CD4-positive, alpha-beta T cell treated with Interferon gamma for 1 hour (primary cell): Measurements from ENCODE around the gene ABHD17A.

Source experiments
- DNase-seq: peaks from one replicate; pipeline ENCODE4 v3.0.0-alpha.2; 2020

ABHD17A gene

DNA sequence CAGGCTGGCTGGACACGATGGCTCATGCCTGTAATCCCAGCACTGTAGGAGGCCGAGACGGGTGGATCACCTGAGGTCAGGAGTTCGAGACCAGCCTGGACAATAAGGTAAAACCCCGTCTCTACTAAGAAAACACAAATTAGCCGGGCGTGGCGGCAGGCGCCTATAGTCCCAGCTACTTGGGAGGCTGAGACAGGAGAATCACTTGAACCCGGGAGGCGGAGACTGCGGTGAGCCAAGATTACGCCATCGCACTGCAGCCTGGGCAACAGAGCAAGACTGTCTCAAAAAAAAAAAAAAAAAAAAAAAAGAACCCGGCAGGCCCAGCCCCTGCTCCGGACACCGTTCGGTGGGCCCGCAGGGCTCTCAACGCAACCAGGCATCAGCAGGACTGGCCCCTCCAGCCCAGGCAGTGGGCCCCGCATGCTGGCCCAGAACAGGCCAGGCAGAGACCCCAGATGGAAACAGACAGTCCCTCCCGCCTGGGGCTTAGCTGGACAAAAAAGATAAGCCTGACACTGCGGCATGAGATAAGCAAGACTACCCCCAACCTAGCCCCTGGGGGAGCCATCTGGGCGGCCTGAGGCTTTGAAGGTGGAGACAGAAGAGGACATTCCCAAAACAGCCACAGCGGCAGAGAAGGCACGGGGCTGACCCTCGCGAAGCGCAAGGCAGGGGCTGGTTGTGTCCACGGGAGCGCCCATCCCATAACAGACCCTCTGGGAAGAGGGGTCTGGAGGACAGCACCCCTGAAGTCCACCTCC, 48.7 kb downstream of the ABHD17A start:
- DNase-seq, result no peak

DNA sequence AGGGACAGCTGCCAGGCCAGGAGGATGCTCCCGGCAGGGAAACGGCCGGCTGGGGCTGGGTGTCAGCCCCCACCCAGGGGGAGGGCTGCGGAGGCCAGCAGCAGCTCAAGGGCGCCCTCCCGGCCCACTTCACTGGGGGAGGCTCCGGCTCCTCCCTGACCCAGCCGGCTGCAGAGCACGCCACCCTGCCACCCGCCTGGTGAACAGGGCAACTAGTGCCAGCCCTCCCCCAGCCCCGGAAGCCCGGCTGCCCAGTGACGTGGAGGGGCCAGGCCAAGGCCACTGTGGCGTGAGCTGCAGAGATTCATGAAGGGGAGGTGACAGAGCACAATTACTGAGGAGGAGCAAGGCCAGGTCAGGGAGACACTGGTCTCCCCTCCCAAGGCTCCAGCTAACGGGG, 51.8 kb downstream of the ABHD17A start:
- no peak for DNase-seq

DNA sequence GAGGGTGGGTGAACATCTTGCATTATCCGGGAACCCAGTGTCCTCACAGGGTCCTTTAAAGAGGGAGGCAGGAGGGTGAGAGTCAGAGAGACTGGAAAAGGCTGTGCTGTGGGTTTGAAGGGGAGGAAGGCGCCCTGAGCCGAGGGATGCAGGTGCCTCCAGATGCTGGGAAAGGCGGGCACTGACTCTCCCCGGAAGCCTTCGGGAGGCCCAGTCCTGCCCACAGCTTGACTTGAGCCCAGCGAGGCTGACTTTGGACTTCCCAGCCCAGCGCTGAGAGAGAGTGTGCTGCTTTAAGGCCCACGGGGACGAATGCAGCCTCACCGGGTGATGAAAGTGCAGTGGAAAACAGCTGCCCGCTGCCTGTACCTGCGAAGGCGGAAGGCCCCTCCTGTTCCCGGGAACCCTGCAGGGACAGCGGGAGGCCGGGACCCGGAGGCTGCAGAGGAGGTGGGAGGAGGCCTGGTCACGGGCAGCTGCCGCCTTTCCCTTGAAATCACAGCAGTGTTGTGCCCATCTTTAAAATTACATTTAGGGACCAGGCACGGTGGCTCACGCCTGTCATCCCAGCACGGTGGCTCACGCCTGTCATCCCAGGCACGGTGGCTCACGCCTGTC, 53.1 kb downstream of the ABHD17A start:
- DNase-seq, result no peak

DNA sequence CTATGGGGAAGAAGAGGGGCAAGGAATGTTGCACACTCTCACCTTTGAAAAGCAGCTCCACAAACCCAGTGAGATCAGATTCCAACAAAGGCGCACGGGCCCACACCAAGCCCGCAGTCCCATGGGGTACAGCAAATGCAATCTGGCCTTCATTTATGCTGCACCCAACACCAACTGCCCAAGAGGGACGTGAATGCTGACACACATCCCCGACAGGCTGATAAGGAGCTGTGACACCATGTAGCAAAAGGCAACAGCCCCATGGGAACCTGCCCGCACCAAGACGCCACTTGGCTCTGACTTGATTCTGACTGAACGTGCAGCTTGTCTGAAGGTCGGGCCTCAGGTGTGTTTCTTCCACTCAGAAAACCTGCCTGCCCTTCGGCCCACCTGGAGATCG, 54.3 kb downstream of the ABHD17A start:
- DNase-seq, result no peak

DNA sequence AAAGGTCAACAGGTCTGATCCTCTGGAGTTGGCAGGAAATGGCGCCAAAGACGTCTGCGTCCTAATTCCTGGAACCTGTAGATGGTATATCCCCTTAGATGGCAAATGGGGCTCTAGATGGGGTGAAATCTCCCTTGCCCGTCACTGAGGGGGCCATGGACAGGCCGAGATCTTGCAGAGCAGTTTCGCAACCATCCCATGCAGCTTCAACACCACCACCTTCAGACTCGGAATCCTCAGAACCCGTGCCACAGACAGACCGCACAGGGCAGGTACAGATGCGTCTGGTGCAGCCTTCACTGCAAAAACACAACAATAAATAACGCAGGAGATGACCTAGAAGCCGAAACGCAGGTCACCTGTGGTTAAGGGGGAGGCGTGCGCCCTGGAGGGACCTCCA, 54.7 kb downstream of the ABHD17A start:
- no peak for DNase-seq

DNA sequence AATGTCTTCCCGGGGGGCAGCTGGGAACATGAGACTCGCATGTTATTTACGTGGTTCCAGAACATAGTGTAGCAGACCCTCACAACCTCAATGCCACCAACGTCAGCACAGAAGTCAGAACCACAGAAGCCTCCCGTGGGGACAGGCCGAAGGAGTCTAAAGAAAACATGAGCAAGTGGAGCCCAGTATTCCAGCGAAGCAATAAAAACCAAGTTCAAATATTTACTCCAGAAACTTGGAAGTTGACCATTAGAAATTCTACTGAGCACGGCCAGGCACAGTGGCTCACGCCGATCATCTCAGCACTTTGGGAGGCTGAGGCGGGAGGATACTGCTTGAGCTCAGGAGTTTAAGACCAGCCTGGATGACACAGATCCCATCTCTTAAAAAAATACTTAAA, 55.3 kb downstream of the ABHD17A start:
- no peak for DNase-seq

DNA sequence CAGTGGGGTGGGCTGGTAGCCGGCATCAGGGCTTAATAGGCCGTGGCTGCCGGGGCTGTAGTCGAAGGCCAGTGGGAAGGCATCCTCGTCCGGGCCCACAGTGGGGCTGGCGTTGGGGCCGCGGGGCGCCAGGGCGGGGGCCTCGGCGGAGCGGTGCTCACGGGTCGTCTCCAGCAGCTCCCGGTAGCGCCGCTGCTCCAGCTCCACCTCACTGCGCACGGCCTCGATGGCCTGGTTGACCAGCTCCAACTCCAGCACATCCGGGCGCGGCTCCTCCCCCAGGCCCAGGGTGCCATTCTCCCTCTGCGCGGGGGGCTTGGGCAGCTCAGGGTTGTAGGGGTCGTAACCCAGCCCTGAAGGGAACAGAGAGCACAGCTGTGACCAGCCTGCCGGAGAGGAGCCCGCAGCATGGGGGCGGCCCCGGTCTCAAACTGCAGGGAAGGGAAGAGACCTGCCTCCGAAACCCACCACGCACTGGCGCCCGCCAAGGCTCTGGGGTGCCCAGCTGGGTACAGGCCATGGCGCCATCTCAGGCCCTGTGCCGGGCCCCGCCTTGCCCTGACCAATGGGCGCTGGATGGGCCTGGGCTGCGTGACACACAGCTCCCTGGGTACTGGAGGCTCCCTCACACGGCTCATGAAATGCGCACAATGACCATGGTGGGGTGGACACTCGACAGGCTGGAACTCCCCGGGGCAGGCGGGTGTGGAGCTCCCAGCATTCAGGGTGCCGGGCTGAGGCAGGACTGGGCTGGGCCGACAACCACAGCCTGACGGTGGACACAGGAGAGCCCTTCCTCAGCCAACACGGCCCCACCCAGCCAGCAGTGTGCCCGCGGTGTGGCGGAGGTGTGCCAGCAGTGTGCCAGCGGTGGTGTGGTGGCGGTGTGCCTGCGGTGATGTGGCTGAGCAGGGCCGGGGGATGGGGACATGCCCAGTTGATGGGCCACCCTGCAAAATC, 56.7 kb downstream of the ABHD17A start:
- DNase-seq, result no peak

DNA sequence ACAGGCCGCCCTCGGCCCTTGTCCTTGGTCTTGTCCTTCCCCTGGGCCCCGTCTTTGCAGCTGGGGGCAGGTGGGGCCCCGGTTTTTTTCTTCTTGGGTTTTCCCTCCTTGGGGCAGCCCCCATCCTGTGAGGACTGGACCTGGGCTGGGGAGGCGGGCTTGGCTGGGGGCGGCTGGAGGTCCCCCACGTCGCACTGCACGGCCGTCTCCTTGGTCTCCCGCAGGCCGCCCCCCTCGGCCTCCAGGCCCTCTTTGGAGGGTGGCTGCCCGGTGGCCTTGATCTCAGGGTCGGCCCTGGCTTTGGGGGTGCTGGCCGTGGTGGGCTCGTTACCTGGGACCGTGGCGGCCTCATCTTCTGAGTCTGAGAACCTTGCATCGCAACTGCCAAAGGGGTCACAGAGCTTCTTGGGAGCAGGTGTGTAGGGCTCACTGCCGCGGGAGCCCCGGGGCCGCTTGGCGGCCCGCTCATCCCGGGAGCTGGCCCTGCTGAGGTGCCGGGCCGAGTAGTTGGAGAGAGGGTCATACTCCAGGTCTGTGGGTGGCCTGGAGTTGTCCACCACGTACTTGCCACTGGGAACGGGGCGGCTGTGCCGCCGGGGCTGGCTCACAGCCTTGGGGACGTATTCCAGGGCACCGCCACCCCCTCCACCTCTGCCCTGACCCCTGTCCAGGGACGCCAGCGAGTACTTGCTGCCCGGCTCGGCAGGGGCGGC, 57.6 kb downstream of the ABHD17A start:
- no peak for DNase-seq
